ENCODE results near the gene RRAS. TPM values are rescaled to one million over a fixed set of nuclear protein-coding genes. Genes with fewer than 3 reads are reported as not detected.
A peak's percentile ranks its signal among the peaks of the same experiment; 100 is the strongest.

The RRAS gene
- 10 to 100 TPM in 11 of 12 donors, not detected in 1; 24.2 to 56.9 (median 28.4) TPM for polyA plus RNA-seq (ENCODE audit: insufficient read length in 12 of 12)
- long read RNA-seq, donor 1, transcript RRAS-201 (6 exons, 1,044 nt): major isoform, 27 of 27 reads
- long read RNA-seq, donor 1, partial matches to known transcripts: 0 of 27 reads
- long read RNA-seq, donor 1, other reads (novel, unspliced or antisense): 0 of 27 reads
- long read RNA-seq, donor 2, transcript RRAS-201 (6 exons, 1,044 nt): major isoform, 22 of 22 reads
- long read RNA-seq, donor 2, partial matches to known transcripts: 0 of 22 reads
- long read RNA-seq, donor 2, other reads (novel, unspliced or antisense): 0 of 22 reads
- long read RNA-seq, donor 3, transcript RRAS-201 (6 exons, 1,044 nt): major isoform, 12 of 12 reads
- long read RNA-seq, donor 3, partial matches to known transcripts: 0 of 12 reads
- long read RNA-seq, donor 3, other reads (novel, unspliced or antisense): 0 of 12 reads
- long read RNA-seq, donor 4, transcript RRAS-201 (6 exons, 1,044 nt): major isoform, 8 of 8 reads
- long read RNA-seq, donor 4, partial matches to known transcripts: 0 of 8 reads
- long read RNA-seq, donor 4, other reads (novel, unspliced or antisense): 0 of 8 reads
- long read RNA-seq, donor 5, transcript RRAS-201 (6 exons, 1,044 nt): major isoform, 41 of 41 reads
- long read RNA-seq, donor 5, partial matches to known transcripts: 0 of 41 reads
- long read RNA-seq, donor 5, other reads (novel, unspliced or antisense): 0 of 41 reads
- long read RNA-seq, donor 6, transcript RRAS-201 (6 exons, 1,044 nt): major isoform, 16 of 16 reads
- long read RNA-seq, donor 6, partial matches to known transcripts: 0 of 16 reads
- long read RNA-seq, donor 6, other reads (novel, unspliced or antisense): 0 of 16 reads
- long read RNA-seq, donor 7, transcript RRAS-201 (6 exons, 1,044 nt): major isoform, 7 of 7 reads
- long read RNA-seq, donor 7, partial matches to known transcripts: 0 of 7 reads
- long read RNA-seq, donor 7, other reads (novel, unspliced or antisense): 0 of 7 reads
- long read RNA-seq, donor 8, transcript RRAS-201 (6 exons, 1,044 nt): major isoform, 32 of 32 reads
- long read RNA-seq, donor 8, partial matches to known transcripts: 0 of 32 reads
- long read RNA-seq, donor 8, other reads (novel, unspliced or antisense): 0 of 32 reads
- long read RNA-seq, donor 9, transcript RRAS-201 (6 exons, 1,044 nt): major isoform, 18 of 18 reads
- long read RNA-seq, donor 9, partial matches to known transcripts: 0 of 18 reads
- long read RNA-seq, donor 9, other reads (novel, unspliced or antisense): 0 of 18 reads
- long read RNA-seq, donor 10, transcript RRAS-201 (6 exons, 1,044 nt): major isoform, 20 of 20 reads
- long read RNA-seq, donor 10, partial matches to known transcripts: 0 of 20 reads
- long read RNA-seq, donor 10, other reads (novel, unspliced or antisense): 0 of 20 reads
- long read RNA-seq, donor 11, transcript RRAS-201 (6 exons, 1,044 nt): major isoform, 13 of 13 reads
- long read RNA-seq, donor 11, partial matches to known transcripts: 0 of 13 reads
- long read RNA-seq, donor 11, other reads (novel, unspliced or antisense): 0 of 13 reads

DNA sequence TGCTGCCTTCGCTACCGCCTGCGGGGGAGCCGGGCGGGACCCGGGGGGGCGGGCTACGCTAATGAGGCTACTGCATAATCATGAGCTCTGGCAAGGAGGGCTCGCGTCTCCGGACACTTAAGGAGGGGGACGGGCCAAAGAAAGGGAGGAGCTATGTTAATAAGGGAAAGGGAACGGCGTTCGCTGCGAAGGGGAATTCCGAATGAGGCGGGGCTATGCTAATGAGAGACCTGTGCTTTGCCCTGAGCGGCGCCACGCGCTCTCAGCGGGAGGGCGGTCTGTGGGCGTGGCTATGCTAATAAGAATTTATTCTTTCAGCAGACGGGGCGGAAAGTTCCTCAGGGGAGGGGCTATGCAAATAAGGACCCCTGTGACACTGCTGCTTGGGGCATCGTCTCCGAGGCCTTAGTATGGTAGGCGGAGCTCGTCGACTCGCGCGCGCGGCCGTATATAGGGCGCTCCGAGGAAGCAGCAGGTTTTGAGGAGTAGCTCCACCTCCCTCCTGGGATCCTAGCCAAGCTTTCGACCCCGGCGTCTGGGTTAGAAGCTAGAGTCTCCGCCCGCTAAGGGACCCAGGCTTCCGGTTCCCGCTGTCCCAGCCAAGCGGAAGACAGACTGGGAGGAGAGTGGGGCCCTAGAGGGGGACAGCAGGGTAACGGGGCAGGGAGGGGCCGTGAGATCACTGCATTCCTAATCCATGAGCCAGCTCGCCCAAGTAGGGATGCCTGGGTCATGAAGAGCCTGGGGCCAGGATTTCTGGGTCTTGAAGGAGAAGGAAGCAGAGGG, at the start of gene RRAS:
Gene RRAS, minus strand, starts transcription at position 31 of the 786 bp plus-strand sequence. CDS start 45 bp downstream, outside the sequence.
- peak; percentile 100 for DNase-seq

- DNase-seq: no peak
Observed at GRCh38 chr19:49689133-49690078, 49.5 kb upstream of the RRAS start, which contains the start of gene ADM5. Gene ADM5 (plus strand): TSS chr19:49689594. CDS start chr19:49689838, 244 bp downstream.

DNA sequence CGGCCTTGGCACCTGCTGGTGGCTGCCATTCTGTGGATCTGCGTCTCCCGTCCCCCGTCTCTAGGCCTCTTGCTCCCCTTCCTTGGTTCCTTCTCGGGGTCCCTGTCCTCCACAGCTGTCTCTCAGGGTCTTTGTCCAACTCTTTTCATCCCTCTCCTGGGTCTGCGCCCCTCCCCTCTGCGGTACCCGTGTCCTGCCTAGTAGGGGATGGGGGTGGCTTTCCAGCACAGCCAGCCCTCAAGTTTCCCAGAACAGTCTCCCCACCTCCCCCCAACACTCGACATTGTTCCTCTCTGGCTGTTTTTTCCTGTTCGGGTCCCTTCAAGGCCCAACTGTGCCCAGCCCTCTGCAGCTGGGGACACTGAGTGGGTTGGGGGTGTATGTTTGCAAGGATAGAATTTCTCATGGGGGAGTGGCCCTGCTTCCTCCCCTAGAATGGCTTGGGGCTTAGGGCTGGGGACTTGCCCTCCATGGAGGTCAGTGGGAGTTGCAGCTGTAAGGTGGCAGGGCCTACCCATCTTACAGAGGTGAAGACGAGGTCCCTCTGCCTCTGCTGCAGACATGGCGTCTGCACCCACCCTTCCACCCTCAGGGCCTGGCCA, 48.7 kb upstream of the RRAS start:
- no peak for DNase-seq

GRCh38 chr19:49687566-49688316, 47.8 kb upstream of the RRAS start:
- no peak for DNase-seq

- no peak for DNase-seq
Observed at GRCh38 chr19:49687150-49687549, 47.2 kb upstream of the RRAS start.

DNA sequence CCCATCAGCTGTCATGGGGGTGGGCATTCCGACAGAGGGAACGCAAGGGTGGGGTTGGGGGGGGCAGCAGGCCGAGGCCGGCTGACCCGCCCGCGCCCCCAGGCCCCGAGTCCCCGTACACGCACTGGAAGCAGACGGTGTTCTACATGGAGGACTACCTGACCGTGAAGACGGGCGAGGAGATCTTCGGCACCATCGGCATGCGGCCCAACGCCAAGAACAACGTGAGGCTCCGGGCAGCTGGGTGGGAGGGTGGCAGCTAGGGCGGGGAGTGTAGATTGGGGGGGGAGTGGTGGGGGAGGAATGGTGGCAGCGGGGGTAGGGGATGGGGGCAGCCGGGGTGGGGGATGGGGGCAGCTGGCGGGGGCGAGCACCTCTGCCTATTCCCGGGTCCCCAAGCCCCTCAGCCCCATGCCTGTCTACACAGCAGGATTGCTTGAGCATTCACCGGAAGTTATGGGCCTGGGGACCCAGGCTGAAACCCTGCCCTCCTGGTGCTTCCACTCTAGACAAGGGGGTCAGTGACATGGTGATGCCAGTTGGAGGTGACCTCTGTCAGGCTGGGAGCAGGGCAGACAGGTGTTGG, 46.7 kb upstream of the RRAS start:
- DNase-seq: no peak

GRCh38 chr19:49685845-49686332, 45.9 kb upstream of the RRAS start:
- DNase-seq: no peak

- no peak for DNase-seq
Observed at GRCh38 chr19:49684983-49685553, 45.1 kb upstream of the RRAS start.

- no peak for DNase-seq
Observed at GRCh38 chr19:49684251-49684982, 44.5 kb upstream of the RRAS start.

DNA sequence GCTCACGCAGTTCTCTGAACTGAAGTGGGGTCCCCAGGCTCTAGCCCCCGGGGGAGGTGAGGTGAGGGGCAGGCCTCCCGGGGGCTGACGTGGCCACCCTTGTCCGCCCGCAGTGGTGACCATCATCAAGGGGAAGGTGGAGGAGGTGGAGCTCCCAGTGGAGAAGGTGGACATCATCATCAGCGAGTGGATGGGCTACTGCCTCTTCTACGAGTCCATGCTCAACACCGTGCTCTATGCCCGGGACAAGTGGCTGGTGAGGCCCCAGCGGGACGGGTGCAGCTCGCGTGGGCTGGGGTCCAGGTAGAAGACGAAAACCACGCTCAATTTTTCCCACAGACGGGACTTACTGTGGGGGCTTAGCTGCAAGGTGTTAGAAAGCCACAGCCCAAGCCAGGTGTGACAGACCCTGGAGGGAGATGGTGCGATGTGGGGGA, 43.9 kb upstream of the RRAS start:
- no peak for DNase-seq

- DNase-seq: no peak
Observed at GRCh38 chr19:49682274-49682673, 42.3 kb upstream of the RRAS start.

- DNase-seq: no peak
Observed at GRCh38 chr19:49681830-49682229, 41.9 kb upstream of the RRAS start.

DNA sequence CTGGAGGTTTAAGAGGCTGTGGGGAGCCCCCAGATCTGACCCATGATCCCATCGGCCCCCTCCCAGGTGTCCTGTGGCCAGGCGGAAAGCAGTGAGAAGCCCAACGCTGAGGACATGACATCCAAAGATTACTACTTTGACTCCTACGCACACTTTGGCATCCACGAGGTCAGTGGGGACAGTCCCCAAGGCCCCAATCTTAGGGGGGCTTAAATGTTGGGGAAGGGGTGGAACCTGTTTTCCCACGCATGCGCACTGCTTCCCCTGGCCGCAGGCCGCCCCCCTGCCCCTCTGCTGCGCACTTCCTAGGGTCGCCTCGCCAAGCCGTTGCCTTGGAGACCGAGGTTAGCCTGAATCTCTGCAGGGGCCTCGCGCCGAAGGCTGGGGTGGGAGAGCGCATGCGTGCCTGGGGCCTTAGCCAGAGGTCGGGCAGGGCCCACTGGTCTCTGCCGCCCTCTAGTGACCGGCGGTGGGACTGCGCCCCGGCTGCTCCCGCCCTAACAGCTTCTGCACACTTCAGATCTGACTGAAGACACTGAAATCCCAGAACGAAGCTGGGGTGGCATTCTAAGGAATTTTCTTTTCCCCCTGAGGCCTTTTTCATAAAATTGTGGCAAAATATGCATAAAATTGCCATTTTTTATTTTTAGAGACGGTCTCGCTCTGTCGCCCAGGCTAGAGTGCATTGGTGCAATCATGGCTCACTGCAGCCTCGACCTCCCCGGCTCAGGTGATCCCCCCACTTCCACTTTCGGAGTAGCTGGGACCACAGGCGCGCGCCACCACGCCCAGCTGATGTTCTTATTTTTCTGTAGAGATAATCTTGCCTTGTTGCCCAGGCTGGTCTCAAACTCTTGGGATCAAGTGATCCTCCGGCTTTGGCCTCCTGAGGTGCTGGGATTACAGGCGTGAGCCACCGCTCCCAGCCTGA, 40.7 kb upstream of the RRAS start:
- peak; percentile 96 for DNase-seq

DNA sequence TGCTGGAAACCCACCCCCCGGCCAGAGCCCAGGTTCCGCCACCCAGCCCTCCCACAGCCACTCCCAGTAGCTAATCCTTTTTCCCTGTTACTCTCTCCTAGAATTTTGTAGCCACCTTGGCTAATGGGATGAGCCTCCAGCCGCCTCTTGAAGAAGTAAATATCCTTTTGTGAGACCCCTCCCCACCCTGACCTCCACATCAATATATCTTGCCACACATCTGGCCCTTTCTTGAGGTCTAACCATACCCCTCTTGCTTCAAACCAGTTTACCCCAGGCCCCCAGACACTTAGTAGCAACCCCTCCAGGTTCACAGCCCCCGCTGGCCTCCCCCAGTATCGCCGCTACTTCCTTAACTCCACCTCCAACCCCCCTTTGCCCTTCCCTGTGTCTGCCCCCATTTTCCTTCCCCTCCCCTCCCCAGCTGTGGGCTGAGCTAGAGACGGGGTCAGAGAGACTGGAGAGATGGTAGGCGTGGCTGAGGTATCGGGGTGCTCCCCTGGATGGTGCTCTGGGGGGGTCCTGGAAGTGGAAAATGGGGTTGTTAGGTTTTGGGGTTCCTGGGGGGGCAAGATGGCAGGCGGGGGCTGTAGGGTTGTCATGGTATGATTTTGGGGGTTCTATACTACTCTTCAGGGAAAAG, 39.9 kb upstream of the RRAS start:
- DNase-seq: no peak

All from muscle of arm (tissue), 14 donors.